ENCODE data around the gene DDIT4.
A peak's percentile ranks its signal among the peaks of the same experiment; 100 is the strongest.

The DDIT4 gene

GRCh38 chr10:72252972-72253371, 20.8 kb upstream of the DDIT4 start (continued):
- TF ChIP-seq CSRNP3 (CRISPR knock-in tag; IDR thresholded peaks at IDR 0.05): no peak
- TF ChIP-seq ZNF8 (CRISPR knock-in tag; IDR thresholded peaks at IDR 0.05): no peak
- TF ChIP-seq TCF4 (CRISPR knock-in tag; IDR thresholded peaks at IDR 0.05; ENCODE audit: borderline replicate concordance): no peak
- TF ChIP-seq PPARA (CRISPR knock-in tag; IDR thresholded peaks at IDR 0.05; ENCODE audit: borderline replicate concordance): no peak

- no peak for ATAC-seq
- TF ChIP-seq PPARA (CRISPR knock-in tag; IDR thresholded peaks at IDR 0.05; ENCODE audit: borderline replicate concordance) (no peak), POU6F1 (CRISPR knock-in tag; IDR thresholded peaks at IDR 0.05; ENCODE audit: borderline replicate concordance, low read depth) (no peak), ZFP3 (CRISPR knock-in tag; IDR thresholded peaks at IDR 0.05) (no peak), ISL1 (CRISPR knock-in tag; IDR thresholded peaks at IDR 0.05) (no peak), ZNF70 (CRISPR knock-in tag; IDR thresholded peaks at IDR 0.05) (no peak), CSDC2 (CRISPR knock-in tag; IDR thresholded peaks at IDR 0.05) (no peak), TCF4 (CRISPR knock-in tag; IDR thresholded peaks at IDR 0.05; ENCODE audit: borderline replicate concordance) (no peak), CSRNP3 (CRISPR knock-in tag; IDR thresholded peaks at IDR 0.05) (no peak), CREB5 (CRISPR knock-in tag; IDR thresholded peaks at IDR 0.05; ENCODE audit: low read depth) (no peak), ZFP30 (CRISPR knock-in tag; IDR thresholded peaks at IDR 0.05) (no peak), PATZ1 (CRISPR knock-in tag; IDR thresholded peaks at IDR 0.05; ENCODE audit: borderline replicate concordance) (no peak)
Observed at GRCh38 chr10:72253578-72253977, 20.1 kb upstream of the DDIT4 start.

GRCh38 chr10:72254813-72255568, 18.7 kb upstream of the DDIT4 start:
- TF ChIP-seq OSR1 (CRISPR knock-in tag; IDR thresholded peaks at IDR 0.05) (no peak), TSHZ2 (CRISPR knock-in tag; IDR thresholded peaks at IDR 0.05) (0 out of 2 replicates have a peak, but pooled peaks have one; percentile 35)
- peak; percentile 90 for ATAC-seq

All from SK-N-SH treated with all-trans-retinoic acid at 6 μM for 48 hours (cell line).